Memory B cell (primary cell): ENCODE measurements around the gene CENPM.
A peak's percentile ranks its signal among the peaks of the same experiment; 100 is the strongest.
"Not testable (repeated sequence)": the region's sequence is repeated elsewhere in the genome, so short reads cannot be mapped to it uniquely, and the experiment has no call there.

ENCODE experiments used
- ATAC-seq: fragments of 150-1000 bp; cut with Tn5 transposase; 2 replicates; pipeline ENCODE4 v1.10.0; 2021; ENCODE audit warnings: low read depth, mild to moderate bottlenecking, moderate library complexity
- DNase-seq, 2 donors: peaks; one replicate each; pipeline ENCODE4 v3.0.0; 2022; ENCODE audit warnings: low spot score in 2 of 2
- H3K27ac Mint-ChIP-seq: one replicate; pipeline ENCODE4 v1.8.0; 2022; ENCODE audit warnings: mild to moderate bottlenecking, moderate library complexity, mixed read lengths
- H3K27me3 Mint-ChIP-seq: one replicate; pipeline ENCODE4 v1.8.0; 2022; ENCODE audit warnings: mixed read lengths
- H3K36me3 Mint-ChIP-seq: one replicate; pipeline ENCODE4 v1.8.0; 2022; ENCODE audit warnings: mild to moderate bottlenecking, mixed read lengths
- H3K4me1 Mint-ChIP-seq: one replicate; pipeline ENCODE4 v1.8.0; 2022; ENCODE audit warnings: mixed read lengths
- H3K4me3 Mint-ChIP-seq: one replicate; pipeline ENCODE4 v1.8.0; 2022; ENCODE audit warnings: mild to moderate bottlenecking, moderate library complexity, mixed read lengths
- H3K9me3 Mint-ChIP-seq: one replicate; pipeline ENCODE4 v1.8.0; 2022; ENCODE audit warnings: mixed read lengths

CENPM gene

GRCh38 chr22:41949297-41949965 is 2.5 kb upstream of the CENPM start:
- peaks cover 2% of the 10 kb centered on the region for H3K27me3 Mint-ChIP-seq
- peak overlapping the region; percentile 6 for H3K4me3 Mint-ChIP-seq
- DNase-seq (no peak), ATAC-seq (no peak)
- peaks cover 42% of the 10 kb centered on the region for H3K4me1 Mint-ChIP-seq
- no peaks in the 10 kb centered on the region for H3K9me3 Mint-ChIP-seq
- peak overlapping the region; percentile 48 for H3K27ac Mint-ChIP-seq
- H3K36me3 Mint-ChIP-seq, result no peaks in the 10 kb centered on the region

- DNase-seq, H3K9me3 Mint-ChIP-seq, H3K36me3 Mint-ChIP-seq, H3K27me3 Mint-ChIP-seq, ATAC-seq: not testable (repeated sequence)
- H3K27ac Mint-ChIP-seq, result peak overlapping the region; percentile 48
- H3K4me3 Mint-ChIP-seq, result peak overlapping the region; percentile 6
- peaks cover 39% of the 10 kb centered on the region for H3K4me1 Mint-ChIP-seq
Observed at GRCh38 chr22:41948928-41949296, 2.0 kb upstream of the CENPM start.

DNA sequence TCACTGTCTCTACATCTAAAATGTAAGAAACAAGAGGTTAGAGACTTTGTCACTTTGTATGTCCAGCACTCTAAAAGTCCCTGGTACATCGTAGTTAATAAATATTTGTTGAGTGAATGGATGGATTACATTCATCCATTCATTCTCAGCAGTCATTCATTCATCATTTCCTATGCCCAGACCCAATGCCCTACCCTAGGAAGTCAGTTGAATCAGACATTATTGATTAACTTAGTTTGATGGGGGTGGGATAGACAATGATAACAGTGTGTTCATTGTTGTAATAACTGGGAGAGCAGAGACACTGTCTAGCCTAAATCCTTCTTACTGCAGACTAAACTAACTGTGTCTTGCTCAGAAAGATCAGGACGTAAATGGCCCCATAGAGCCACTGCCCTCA is 1.2 kb upstream of the CENPM start:
- ATAC-seq (no peak), DNase-seq (no peak)
- Mint-ChIP-seq H3K27me3 (no peaks in the 10 kb centered on the region), H3K27ac (no peak overlapping the region), H3K4me1 (peaks cover 39% of the 10 kb centered on the region), H3K36me3 (no peaks in the 10 kb centered on the region), H3K9me3 (no peaks in the 10 kb centered on the region), H3K4me3 (no peak overlapping the region)

DNA sequence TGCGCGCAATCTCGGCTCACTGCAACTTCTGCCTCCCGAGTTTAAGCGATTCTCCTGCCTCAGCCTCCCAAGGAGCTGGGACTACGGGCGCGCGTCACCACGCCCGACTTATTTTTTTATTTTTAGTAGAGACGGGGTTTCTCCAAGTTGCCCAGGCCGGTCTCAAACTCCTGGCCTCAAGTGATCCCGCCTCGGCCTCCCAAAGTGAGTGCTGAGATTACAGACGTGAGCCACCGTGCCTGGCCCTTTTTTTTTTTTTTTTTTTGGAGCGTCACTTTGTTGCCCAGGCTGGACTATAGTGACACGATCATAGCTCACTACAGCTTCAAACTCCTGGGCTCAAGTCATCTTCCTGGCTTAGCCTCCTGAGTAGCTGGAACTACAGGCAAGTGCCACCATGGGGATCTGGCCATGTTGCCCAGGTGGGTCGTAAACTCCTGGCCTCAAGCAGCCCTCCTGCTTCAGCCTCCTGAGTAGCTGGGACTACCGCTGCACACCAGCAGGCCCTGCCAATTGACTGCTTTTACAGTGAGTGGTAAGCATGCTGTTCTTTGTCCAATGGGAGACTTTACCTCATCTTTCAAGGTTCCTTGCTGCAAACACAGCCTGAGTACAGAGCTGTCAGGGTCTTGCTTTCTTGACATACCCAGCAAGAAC is 600 bp upstream of the CENPM start:
- ATAC-seq, result no peak
- Mint-ChIP-seq H3K27me3 (no peaks in the 10 kb centered on the region), H3K36me3 (no peaks in the 10 kb centered on the region), H3K4me1 (peaks cover 39% of the 10 kb centered on the region), H3K9me3 (no peaks in the 10 kb centered on the region), H3K27ac (no peak overlapping the region), H3K4me3 (peak overlapping the region; percentile 91)
- DNase-seq, result no peak

DNA sequence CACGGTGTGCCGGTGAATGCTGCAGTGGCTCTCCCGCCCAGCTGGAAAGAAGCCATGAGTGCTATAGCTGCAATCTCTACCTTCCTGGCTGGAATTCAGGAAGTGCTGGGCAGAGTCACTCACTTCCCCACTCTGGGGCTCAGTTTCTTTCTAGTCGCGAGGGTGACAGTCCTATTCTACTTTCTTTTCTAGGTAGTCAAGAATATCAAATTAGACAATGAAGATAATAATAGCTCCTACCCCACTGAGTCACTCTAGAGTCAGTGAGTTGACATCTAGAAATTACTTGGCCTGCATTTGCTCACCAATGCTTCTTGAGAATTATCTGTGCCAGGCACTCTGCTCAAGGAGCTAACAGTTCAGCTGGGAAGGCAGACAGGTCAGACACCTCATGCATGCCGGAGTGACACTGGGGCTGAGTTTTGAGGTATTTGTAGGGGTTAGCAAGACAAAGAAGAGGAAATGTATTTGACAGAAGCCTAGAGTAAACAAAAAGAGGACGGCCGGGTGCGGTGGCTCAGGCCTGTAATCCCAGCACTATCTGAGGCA is 3.2 kb downstream of the CENPM start:
- H3K36me3 Mint-ChIP-seq, result no peaks in the 10 kb centered on the region
- H3K4me3 Mint-ChIP-seq, result no peak overlapping the region
- ATAC-seq, result no peak
- peak overlapping the region; percentile 3 for H3K27ac Mint-ChIP-seq
- H3K27me3 Mint-ChIP-seq, result no peaks in the 10 kb centered on the region
- DNase-seq, result no peak
- peaks cover 34% of the 10 kb centered on the region for H3K4me1 Mint-ChIP-seq
- no peaks in the 10 kb centered on the region for H3K9me3 Mint-ChIP-seq

DNA sequence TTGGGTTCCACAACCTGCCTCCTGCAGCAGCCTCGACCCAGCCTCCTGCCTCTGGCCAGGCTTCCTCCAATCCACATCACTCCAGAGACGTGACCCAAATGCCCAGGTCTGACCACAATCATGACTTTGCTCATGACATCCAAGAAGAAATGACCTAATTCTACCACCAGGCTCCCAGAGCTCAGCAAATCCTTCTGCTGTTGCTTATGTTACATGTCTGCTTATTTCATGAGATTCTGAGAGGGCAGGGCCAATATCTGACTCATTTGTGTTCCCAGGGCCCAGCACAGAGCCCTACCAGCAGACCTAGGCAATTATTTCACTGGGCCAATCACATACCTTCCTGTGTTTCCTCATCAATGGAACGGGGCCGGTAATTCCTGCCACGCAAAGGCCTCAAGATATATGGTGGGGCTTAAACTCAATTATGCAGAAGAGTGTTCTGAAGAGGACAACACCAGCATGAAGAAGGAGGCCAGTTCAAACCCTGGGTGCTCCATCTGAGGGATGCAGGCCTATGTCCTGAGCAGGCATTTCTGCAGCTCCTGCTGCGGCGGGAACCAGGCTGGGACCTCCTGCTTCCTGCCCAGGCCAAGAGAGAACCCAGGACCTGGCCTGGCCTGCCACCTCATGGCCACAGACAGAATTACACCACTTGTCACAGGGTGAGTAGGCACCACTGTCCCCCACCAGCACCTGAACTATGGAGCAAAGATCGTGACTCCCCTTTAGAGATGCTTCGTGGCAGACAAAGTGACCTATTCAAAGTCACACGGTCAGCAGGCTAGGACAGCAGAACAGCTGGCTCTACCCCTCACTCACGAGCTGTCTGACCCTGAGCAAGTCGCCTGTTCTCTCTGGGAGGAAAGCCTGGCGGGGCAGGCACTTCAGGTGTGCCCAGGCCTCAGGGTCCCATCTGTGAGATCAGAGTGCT is 5.9 kb downstream of the CENPM start:
- Mint-ChIP-seq H3K9me3 (no peaks in the 10 kb centered on the region), H3K4me1 (peaks cover 44% of the 10 kb centered on the region), H3K27me3 (no peaks in the 10 kb centered on the region), H3K4me3 (peak overlapping the region; percentile 63), H3K36me3 (no peaks in the 10 kb centered on the region), H3K27ac (peak overlapping the region; percentile 100)
- ATAC-seq (peak; percentile 25), DNase-seq (peak; percentile 90 to 92)

- H3K4me1 Mint-ChIP-seq, result peaks cover 46% of the 10 kb centered on the region
- ATAC-seq (peak; percentile 56), DNase-seq (peak; percentile 84 to 96)
- peak overlapping the region; percentile 100 for H3K27ac Mint-ChIP-seq
- H3K4me3 Mint-ChIP-seq, result peak overlapping the region; percentile 85
- H3K9me3 Mint-ChIP-seq, result no peaks in the 10 kb centered on the region
- no peaks in the 10 kb centered on the region for H3K36me3 Mint-ChIP-seq
- H3K27me3 Mint-ChIP-seq, result no peaks in the 10 kb centered on the region
Observed at GRCh38 chr22:41939981-41940831, 6.7 kb downstream of the CENPM start.

DNA sequence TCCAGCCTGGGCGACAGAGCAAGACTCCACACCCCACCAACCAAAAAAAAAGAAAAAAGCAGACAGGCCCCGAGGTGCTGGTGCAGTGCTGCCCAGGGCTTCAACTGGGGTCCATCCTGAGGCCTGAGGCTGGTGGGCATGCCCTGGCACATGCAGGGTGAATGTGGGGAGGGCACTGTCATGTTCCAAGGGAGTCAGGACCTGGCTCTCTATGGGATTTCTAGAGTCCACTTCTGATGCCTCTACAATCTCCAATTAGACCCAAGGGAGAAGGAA is 10.1 kb downstream of the CENPM start:
- no peaks in the 10 kb centered on the region for H3K9me3 Mint-ChIP-seq
- H3K27ac Mint-ChIP-seq, result peak overlapping the region; percentile 100
- peak overlapping the region; percentile 50 for H3K4me3 Mint-ChIP-seq
- no peaks in the 10 kb centered on the region for H3K36me3 Mint-ChIP-seq
- H3K4me1 Mint-ChIP-seq, result peaks cover 72% of the 10 kb centered on the region
- DNase-seq (no peak), ATAC-seq (no peak)
- no peaks in the 10 kb centered on the region for H3K27me3 Mint-ChIP-seq

DNA sequence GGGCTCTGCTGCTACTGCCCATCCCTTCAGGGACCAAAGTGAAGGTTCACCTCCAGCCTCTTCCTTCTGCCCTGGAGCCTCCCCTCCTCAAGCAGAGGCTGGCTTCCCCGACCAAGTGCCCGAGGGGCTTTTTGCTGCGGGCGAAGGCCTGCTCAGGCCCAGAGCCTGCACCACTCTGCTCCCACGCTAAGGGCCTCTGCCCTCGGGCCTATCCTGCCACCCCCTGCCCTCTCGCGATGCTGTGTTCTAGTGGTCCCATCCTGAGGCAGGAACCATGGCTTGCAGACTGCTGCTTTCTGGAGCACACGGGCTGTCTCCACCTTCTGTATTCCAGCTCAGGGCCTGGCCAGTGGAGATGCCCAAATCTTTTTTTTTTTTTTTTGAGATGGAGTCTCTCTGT is 11.4 kb downstream of the CENPM start:
- peaks cover 67% of the 10 kb centered on the region for H3K4me1 Mint-ChIP-seq
- peak in 1 of 2 donors; percentile 32 for DNase-seq
- H3K27ac Mint-ChIP-seq, result peak overlapping the region; percentile 100
- no peak for ATAC-seq
- H3K4me3 Mint-ChIP-seq, result peak overlapping the region; percentile 57
- H3K27me3 Mint-ChIP-seq, result no peaks in the 10 kb centered on the region
- H3K9me3 Mint-ChIP-seq, result no peaks in the 10 kb centered on the region
- H3K36me3 Mint-ChIP-seq, result no peaks in the 10 kb centered on the region

DNA sequence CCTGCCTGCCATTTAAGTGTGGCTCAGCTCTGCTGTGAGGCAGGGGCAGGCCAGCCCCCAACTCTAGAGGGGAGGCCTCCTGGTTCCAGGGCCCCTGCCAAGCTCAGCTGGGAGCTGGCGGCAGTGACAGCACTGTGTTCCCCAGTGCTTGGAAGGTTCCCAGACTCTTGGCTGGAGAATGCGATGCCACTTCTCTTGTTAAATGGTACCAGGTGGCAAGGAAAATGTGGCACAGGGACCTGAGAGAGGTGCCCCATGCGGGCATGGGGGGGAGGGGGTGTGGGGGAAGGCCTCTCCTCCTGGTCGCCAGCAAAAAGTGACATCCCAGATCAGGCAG is 12.0 kb downstream of the CENPM start:
- DNase-seq (peak in 1 of 2 donors; percentile 47), ATAC-seq (no peak)
- Mint-ChIP-seq H3K27me3 (no peaks in the 10 kb centered on the region), H3K4me3 (peak overlapping the region; percentile 3), H3K9me3 (no peaks in the 10 kb centered on the region), H3K36me3 (no peaks in the 10 kb centered on the region), H3K27ac (peak overlapping the region; percentile 100), H3K4me1 (peaks cover 67% of the 10 kb centered on the region)

DNA sequence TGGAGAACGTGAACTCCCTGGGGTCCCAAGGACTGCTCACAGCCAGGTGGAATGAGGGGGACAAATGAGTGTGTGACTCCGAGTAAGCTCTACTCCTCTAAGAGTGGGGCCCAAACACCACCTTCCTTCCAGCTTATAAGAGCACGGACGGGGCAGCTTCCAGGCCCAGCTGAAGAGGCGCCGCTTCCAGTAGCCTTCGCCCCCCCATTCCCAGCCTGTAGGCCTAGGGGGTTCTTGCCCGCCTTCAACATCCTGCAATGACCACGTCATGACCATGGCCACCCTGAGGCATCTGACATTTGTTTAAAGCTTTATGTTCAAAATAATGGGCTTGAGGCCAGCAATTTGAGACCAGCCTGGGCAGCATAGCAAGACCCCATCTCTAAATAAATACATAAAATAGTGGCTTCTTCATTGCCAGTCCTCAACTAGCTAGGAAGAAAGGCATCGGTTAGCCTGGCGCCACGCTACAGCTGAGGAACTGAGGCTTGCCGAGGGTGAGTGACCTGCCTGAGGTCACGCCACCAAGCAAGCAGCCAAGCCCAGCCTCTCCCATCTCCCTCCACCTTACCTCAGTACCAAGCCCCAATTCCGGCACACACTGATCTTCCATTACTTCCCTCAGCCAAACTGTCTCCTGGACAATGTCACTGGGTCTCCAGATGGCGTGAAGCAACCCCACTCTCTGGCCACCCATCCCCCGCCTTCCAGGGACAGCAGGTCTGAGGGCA is 12.5 kb downstream of the CENPM start:
- H3K4me1 Mint-ChIP-seq, result peaks cover 65% of the 10 kb centered on the region
- H3K36me3 Mint-ChIP-seq, result no peaks in the 10 kb centered on the region
- no peaks in the 10 kb centered on the region for H3K27me3 Mint-ChIP-seq

DNA sequence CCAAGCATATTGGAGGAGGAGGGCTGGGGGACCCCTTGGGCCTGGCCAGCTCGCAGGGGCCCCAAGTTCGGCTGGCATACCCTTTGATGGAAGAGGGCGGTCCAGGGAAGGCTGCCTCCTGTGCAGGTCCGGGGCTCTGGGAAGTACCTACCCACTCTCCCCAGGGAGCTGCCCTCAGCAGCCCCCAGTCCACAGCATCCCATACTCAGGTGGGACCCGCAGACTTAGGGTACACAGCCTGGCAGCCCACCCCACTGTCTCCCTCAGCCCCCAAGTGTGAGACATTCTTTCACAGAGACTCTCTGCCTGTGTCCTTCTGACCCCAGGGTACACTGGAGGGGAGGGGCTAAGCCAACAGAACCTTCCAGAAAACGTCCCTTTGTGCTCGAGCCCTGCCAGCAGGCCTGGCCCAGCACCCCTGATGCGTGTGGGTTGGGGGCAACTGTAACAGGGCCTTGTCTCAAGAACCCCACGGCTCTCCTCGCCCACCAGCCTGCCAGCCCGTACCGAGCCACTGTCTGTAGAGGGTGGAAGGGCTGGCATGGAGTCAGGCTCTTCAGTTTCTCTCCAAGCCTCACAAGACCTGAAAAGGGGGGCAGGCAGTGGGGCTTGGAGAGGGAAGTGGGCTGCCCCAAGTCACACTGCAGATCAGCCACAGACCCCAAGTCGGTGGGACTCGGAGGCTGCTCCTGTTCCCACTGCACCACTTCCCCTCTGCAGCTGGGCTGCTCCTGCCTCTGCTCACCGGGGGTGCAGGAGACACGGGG is 13.4 kb downstream of the CENPM start:
- Mint-ChIP-seq H3K36me3 (no peaks in the 10 kb centered on the region), H3K27me3 (no peaks in the 10 kb centered on the region), H3K4me3 (peak overlapping the region; percentile 37), H3K9me3 (no peaks in the 10 kb centered on the region), H3K4me1 (peaks cover 64% of the 10 kb centered on the region), H3K27ac (peak overlapping the region; percentile 100)
- peak; percentile 31 to 44 for DNase-seq
- ATAC-seq, result peak; percentile 1

More for the DNA sequence above, 12.5 kb downstream of the CENPM start:
- peak overlapping the region; percentile 3 for H3K4me3 Mint-ChIP-seq
- H3K9me3 Mint-ChIP-seq, result no peaks in the 10 kb centered on the region
- DNase-seq (peak in 1 of 2 donors; percentile 23), ATAC-seq (no peak)
- peak overlapping the region; percentile 100 for H3K27ac Mint-ChIP-seq
